GM12878 (cell line): Measurements from ENCODE around the gene DYNC2H1. TPM values are rescaled to one million over a fixed set of nuclear protein-coding genes. Genes with fewer than 3 reads are reported as not detected.

Source experiments
- ATF2 ChIP-seq: IDR thresholded peaks from 2 replicates; pipeline ENCODE4 v1.6.1; 2012; ENCODE audit warnings: low read length, inconsistent platforms
- MTA3 ChIP-seq: IDR thresholded peaks from 2 replicates; pipeline ENCODE4 v1.6.1; 2012; ENCODE audit warnings: low read length, inconsistent platforms, borderline replicate concordance
- POLR2AphosphoS2 ChIP-seq: IDR thresholded peaks from 2 replicates; pipeline ENCODE4 v1.6.1; 2011; ENCODE audit warnings: low read depth, mild to moderate bottlenecking, low read length, improper control_type of control experiment, moderate library complexity
- POLR2AphosphoS5 ChIP-seq: IDR thresholded peaks from 2 replicates; pipeline ENCODE4 v1.6.1; 2011; ENCODE audit warnings: mild to moderate bottlenecking, low read length, inconsistent platforms
- SIN3A ChIP-seq: IDR thresholded peaks from 2 replicates; pipeline ENCODE4 v1.6.1; 2012; ENCODE audit warnings: low read depth, low read length, improper control_type of control experiment
- SIX5 ChIP-seq: IDR thresholded peaks from 2 replicates; pipeline ENCODE4 v1.6.1; 2011; ENCODE audit warnings: mild to moderate bottlenecking, low read depth, low read length, moderate library complexity; ENCODE audit not compliant: severe bottlenecking
- SKIL ChIP-seq: fragments of 450-650 bp; IDR thresholded peaks from 2 replicates; pipeline ENCODE4 v1.6.1; 2017; ENCODE audit warnings: mild to moderate bottlenecking, low read depth, inconsistent platforms; ENCODE audit not compliant: poor library complexity, severe bottlenecking
- SMAD1 ChIP-seq: fragments of 450-650 bp; IDR thresholded peaks from 2 replicates; pipeline ENCODE4 v1.6.1; 2018; ENCODE audit warnings: mild to moderate bottlenecking, low read depth; ENCODE audit not compliant: partially characterized antibody
- STAT1 ChIP-seq: fragments of 450-650 bp; conservative IDR thresholded peaks from 2 replicates; pipeline ENCODE4 v1.6.1; 2014; ENCODE audit warnings: antibody characterized with exemption, mild to moderate bottlenecking
- ZBTB11 ChIP-seq: fragments of 450-650 bp; formaldehyde crosslinking; IDR thresholded peaks from 2 replicates; pipeline ENCODE4 v1.5.0; 2022; ENCODE audit warnings: mild to moderate bottlenecking, missing genetic modification characterization
- ZNF217 ChIP-seq: fragments of 450-650 bp; IDR thresholded peaks from 2 replicates; pipeline ENCODE4 v1.6.1; 2017; ENCODE audit warnings: antibody characterized with exemption, mild to moderate bottlenecking
- polyA plus RNA-seq, 11 experiments: library from polyadenylated mRNA; depleted of rRNA in 4 of 11; unstranded in 6 of 11; stranded (reverse) in 5 of 11; fragments of >200 nt; fragmentation: Nextera tagmentation in 4 of 11; fragmentation: Illumina TruSeq in 1 of 11; extraction: Ambion mirVana in 4 of 11; extraction: Trizol in 1 of 11; gene quantifications; 1 replicate in 1 of 11; 2 replicates in 10 of 11; pipeline versions ENCODE4 v1.2.1 to v1.2.3, GENCODE V29; 2011 to 2016; ENCODE audit warnings: inconsistent platforms in 2 of 11, missing spikeins in 2 of 11, low read depth in 1 of 11
- total RNA-seq, 4 experiments: library from RNA; depleted of rRNA in 3 of 4; stranded (reverse); fragments of >200 nt in 3 of 4; fragmentation: Illumina TruSeq in 1 of 4; extraction: Trizol in 1 of 4; gene quantifications; 2 replicates each; pipeline versions ENCODE4 v1.2.1 to v1.2.3, GENCODE V29; 2013 to 2021

DYNC2H1 gene
- total and polyA plus RNA-seq, 10 of the 15 experiments (the other 5 are each of a cell fraction or from before 2014, with no cell fraction given), result 0.12 to 3.9 (median 0.23) TPM; not detected in 2

- TF ChIP-seq SIN3A, result no peak
- no peak for TF ChIP-seq SKIL
- TF ChIP-seq POLR2AphosphoS5, result no peak
- no peak for TF ChIP-seq MTA3
- TF ChIP-seq ATF2, result no peak
- no peak for TF ChIP-seq SIX5
- no peak for TF ChIP-seq POLR2AphosphoS2
- TF ChIP-seq STAT1, result no peak
- no peak for TF ChIP-seq ZNF217
- no peak for TF ChIP-seq SMAD1
- TF ChIP-seq ZBTB11 (CRISPR knock-in tag), result no peak
- TF ChIP-seq, all 136 proteins: peak for 0
Measured at GRCh38 chr11:103317118-103317517, 207.9 kb downstream of the DYNC2H1 start (continued).
